CD8-positive, alpha-beta memory T cell (primary cell): ENCODE results near the gene HMCN2. TPM values are rescaled to one million over a fixed set of nuclear protein-coding genes. Genes with fewer than 3 reads are reported as not detected.

ENCODE experiments used
- CTCF ChIA-PET: fragments of 350-600 bp; sonication (Branson Sonifier 250); formaldehyde crosslinking; loops from one replicate; lab custom pipeline; 2021; ENCODE audit warnings: antibody characterized with exemption; lab: Charles Lee
- POLR2A ChIA-PET: fragments of 350-600 bp; sonication (Branson Sonifier 250); formaldehyde crosslinking; loops from one replicate; lab custom pipeline; 2021; ENCODE audit warnings: antibody characterized with exemption; lab: Charles Lee
- DNase-seq, 5 donors: peaks; one replicate each; pipeline versions ENCODE4 v3.0.0 to v3.0.0-alpha.2; 2020 to 2022; ENCODE audit warnings: mixed read lengths in 1 of 5
- H3K27ac ChIP-seq: one replicate; pipeline ENCODE4 v1.7.0; 2013; ENCODE audit warnings: low read depth, mild to moderate bottlenecking, low read length, moderate library complexity
- H3K27me3 ChIP-seq: 2 replicates; pipeline ENCODE4 v1.7.0; 2013; ENCODE audit warnings: low read length, mild to moderate bottlenecking; ENCODE audit not compliant: insufficient read depth, poor library complexity, severe bottlenecking
- H3K36me3 ChIP-seq: 2 replicates; pipeline ENCODE4 v1.7.0; 2013; ENCODE audit warnings: mild to moderate bottlenecking, low read length, moderate library complexity; ENCODE audit not compliant: insufficient read depth
- H3K4me1 ChIP-seq: 2 replicates; pipeline ENCODE4 v1.7.0; 2013; ENCODE audit warnings: mild to moderate bottlenecking, low read length, moderate library complexity; ENCODE audit not compliant: insufficient read depth
- H3K4me3 ChIP-seq: 2 replicates; pipeline ENCODE4 v1.7.0; 2013; ENCODE audit warnings: mild to moderate bottlenecking, low read length
- H3K9me3 ChIP-seq: 2 replicates; pipeline ENCODE4 v1.7.0; 2013; ENCODE audit warnings: mild to moderate bottlenecking, low read length
- H3K27ac Mint-ChIP-seq, 8 donors: one replicate each; pipeline ENCODE4 v1.8.0; 2020 to 2021; ENCODE audit warnings: mixed read lengths in 8 of 8, mild to moderate bottlenecking in 6 of 8, inconsistent platforms in 3 of 8, moderate library complexity in 3 of 8
- H3K27me3 Mint-ChIP-seq, 2 donors: one replicate each; pipeline ENCODE4 v1.8.0; 2020 to 2021; ENCODE audit warnings: mixed read lengths in 2 of 2, mild to moderate bottlenecking in 1 of 2, moderate library complexity in 1 of 2
- H3K36me3 Mint-ChIP-seq, 3 donors: one replicate each; pipeline ENCODE4 v1.8.0; 2020 to 2021; ENCODE audit warnings: mixed read lengths in 3 of 3, inconsistent platforms in 1 of 3, mild to moderate bottlenecking in 1 of 3
- H3K4me1 Mint-ChIP-seq, 3 donors: one replicate each; pipeline ENCODE4 v1.8.0; 2020 to 2021; ENCODE audit warnings: mixed read lengths in 3 of 3, inconsistent platforms in 1 of 3, mild to moderate bottlenecking in 1 of 3
- H3K4me3 Mint-ChIP-seq, 7 donors: one replicate each; pipeline ENCODE4 v1.8.0; 2020 to 2021; ENCODE audit warnings: mixed read lengths in 7 of 7, mild to moderate bottlenecking in 6 of 7, moderate library complexity in 4 of 7, inconsistent platforms in 2 of 7
- H3K9me3 Mint-ChIP-seq, 5 donors: one replicate each; pipeline ENCODE4 v1.8.0; 2020 to 2022; ENCODE audit warnings: mixed read lengths in 5 of 5, mild to moderate bottlenecking in 3 of 5, moderate library complexity in 2 of 5, inconsistent platforms in 1 of 5
- polyA plus RNA-seq: library from polyadenylated mRNA; unstranded; fragments of 300-500 nt; fragmentation: Illumina TruSeq; gene quantifications from one replicate; pipeline ENCODE4 v1.2.3, GENCODE V29; 2021
- total RNA-seq, 2 experiments: library from RNA; stranded (reverse); gene quantifications; one replicate each; pipeline ENCODE4 v1.2.3, GENCODE V29; 2021

Gene HMCN2
- total and polyA plus RNA-seq, 3 experiments from 2014 or later: not detected

DNA sequence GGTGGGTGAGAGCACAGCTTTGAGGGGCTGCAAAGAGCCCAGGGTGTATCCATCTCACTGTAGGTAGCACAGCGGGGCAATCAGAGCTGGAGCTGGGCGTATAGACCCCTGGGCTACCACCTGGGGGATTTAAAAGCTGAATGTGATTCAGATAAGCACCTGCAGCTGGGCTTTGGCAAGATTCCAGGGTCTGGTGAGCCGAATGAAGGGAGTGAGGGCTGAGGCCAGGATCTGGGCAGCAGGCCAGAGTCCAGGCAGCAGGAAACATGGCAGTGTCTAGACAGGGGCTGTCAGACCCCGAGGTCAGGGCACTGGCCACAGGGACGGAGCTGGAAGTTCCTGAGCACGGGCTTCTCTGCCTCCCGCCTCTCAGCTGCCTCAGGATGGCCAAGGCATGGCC lies 187.9 kb downstream of the HMCN2 start:
- DNase-seq: no peak
- Mint-ChIP-seq H3K4me1 (no peaks in the 10 kb centered on the region), H3K36me3 (no peaks in the 10 kb centered on the region), H3K4me3 (no peak overlapping the region), H3K9me3 (no peaks in the 10 kb centered on the region), H3K27ac (no peak overlapping the region), H3K27me3 (peaks cover 4 to 23% of the 10 kb centered on the region in 2 donors)
- ChIA-PET POLR2A (no interaction called here), CTCF (no interaction called here)
- H3K9me3 ChIP-seq: no peaks in the 10 kb centered on the region
- no peak overlapping the region for H3K27ac ChIP-seq
- no peaks in the 10 kb centered on the region for H3K27me3 ChIP-seq
- H3K36me3 ChIP-seq: no peaks in the 10 kb centered on the region
- no peaks in the 10 kb centered on the region for H3K4me1 ChIP-seq
- H3K4me3 ChIP-seq: no peak overlapping the region

DNA sequence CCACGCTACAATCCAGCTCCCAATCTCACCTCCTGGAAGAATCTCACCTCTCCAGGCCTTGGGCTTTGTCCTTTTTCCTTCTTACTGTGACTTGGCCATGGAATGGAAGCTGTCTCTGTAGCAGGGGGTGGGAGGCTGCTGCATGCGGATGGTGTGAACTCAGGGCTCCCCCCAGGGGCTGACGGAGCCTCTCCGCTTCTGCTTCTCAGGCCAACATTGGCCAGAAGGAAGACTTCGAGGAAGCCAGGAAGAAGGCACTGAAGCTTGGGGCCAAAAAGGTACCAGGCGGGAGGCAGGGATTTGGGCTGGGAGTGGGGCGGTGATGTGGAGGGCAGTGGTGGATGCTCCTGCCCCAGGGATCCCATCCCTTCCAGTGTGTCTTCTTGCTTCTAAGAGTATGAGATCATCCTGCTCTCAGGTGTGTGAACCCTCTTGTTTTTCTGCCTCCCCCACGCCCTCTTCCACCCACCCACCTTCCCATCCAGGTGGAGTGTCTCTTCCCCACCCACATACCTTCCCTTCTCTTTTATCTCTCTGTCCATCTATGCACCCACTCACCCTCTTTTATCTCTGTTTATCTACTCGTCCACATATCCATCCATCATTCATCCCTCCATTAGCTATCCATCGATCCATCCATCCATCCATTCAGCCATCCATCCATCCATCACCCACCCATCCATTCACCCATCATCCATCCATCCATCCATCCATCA lies 188.7 kb downstream of the HMCN2 start:
- Mint-ChIP-seq H3K4me1 (no peaks in the 10 kb centered on the region), H3K9me3 (no peaks in the 10 kb centered on the region), H3K27ac (no peak overlapping the region), H3K36me3 (no peaks in the 10 kb centered on the region), H3K27me3 (peaks cover 1 to 26% of the 10 kb centered on the region in 2 donors), H3K4me3 (no peak overlapping the region)
- DNase-seq: no peak
- H3K27ac ChIP-seq: no peak overlapping the region
- no peaks in the 10 kb centered on the region for H3K36me3 ChIP-seq
- no peaks in the 10 kb centered on the region for H3K4me1 ChIP-seq
- POLR2A ChIA-PET: no interaction called here
- H3K4me3 ChIP-seq: no peak overlapping the region
- H3K9me3 ChIP-seq: no peaks in the 10 kb centered on the region
- no peaks in the 10 kb centered on the region for H3K27me3 ChIP-seq
- CTCF ChIA-PET: no interaction called here

DNA sequence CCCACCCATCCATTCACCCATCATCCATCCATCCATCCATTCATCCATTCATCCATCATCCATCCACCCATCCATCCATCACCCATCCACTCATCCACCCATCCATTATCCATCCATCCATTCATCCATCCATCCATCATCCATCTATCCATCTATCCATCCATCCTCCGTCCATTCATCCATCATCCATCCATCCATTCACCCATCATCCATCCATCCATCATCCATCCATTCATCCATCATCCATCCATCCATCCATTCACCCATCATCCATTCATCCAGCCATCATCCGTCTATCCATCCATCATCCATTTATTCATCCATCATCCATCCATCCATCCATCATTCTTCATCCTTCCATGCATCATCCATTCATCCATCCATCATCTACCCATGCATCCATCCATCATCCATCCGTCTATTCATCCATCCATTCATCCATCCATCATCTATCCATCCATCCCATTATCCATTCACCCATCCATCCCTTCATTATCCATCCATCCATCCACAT lies 189.3 kb downstream of the HMCN2 start:
- ChIA-PET POLR2A (no interaction called here), CTCF (no interaction called here)
- Mint-ChIP-seq H3K4me1 (no peaks in the 10 kb centered on the region), H3K27ac (no peak overlapping the region), H3K4me3 (no peak overlapping the region), H3K36me3 (no peaks in the 10 kb centered on the region), H3K9me3 (no peaks in the 10 kb centered on the region), H3K27me3 (peaks cover 1 to 22% of the 10 kb centered on the region in 2 donors)
- H3K27ac ChIP-seq: no peak overlapping the region
- H3K4me3 ChIP-seq: no peak overlapping the region
- H3K4me1 ChIP-seq: no peaks in the 10 kb centered on the region
- H3K9me3 ChIP-seq: no peaks in the 10 kb centered on the region
- DNase-seq: no peak
- H3K27me3 ChIP-seq: no peaks in the 10 kb centered on the region
- H3K36me3 ChIP-seq: no peaks in the 10 kb centered on the region

DNA sequence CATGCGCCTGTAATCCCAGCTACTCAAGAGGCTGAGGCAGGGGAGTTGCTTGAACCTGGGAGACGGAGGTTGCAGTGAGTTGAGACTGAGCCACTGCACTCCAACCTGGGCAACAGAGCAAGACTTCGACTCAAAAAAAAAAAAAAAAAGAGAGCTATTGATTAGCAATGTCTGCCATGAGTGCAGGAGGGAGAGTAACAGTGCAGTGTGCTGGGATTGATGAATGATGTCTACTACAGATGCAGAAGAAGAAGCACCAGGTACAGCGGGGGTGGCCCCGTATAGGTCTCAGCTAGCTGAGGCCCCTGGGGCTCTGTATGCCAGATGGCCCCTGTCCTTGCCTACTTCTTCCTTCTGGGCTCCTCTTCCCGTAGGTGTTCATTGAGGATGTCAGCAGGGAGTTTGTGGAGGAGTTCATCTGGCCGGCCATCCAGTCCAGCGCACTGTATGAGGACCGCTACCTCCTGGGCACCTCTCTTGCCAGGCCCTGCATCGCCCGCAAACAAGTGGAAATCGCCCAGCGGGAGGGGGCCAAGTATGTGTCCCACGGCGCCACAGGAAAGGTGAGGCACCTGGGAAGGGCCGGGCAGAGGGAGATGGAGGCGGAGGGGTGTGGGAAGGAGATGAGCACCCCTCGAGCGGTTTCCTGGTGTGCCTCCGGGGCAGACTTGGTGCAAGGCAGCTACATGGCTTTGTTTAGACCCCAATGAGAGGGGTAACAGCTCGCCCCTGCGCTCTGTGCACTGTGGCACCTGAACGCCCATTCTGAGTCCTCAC lies 192.7 kb downstream of the HMCN2 start:
- Histone ChIP-seq H3K27me3 (peaks cover 3% of the 10 kb centered on the region), H3K27ac (no peak overlapping the region), H3K4me3 (no peak overlapping the region), H3K36me3 (no peaks in the 10 kb centered on the region), H3K9me3 (no peaks in the 10 kb centered on the region), H3K4me1 (no peaks in the 10 kb centered on the region)
- Mint-ChIP-seq H3K4me1 (no peaks in the 10 kb centered on the region), H3K9me3 (no peaks in the 10 kb centered on the region), H3K27ac (no peak overlapping the region), H3K4me3 (no peak overlapping the region), H3K27me3 (peaks cover 11 to 17% of the 10 kb centered on the region in 2 donors), H3K36me3 (no peaks in the 10 kb centered on the region)
- POLR2A ChIA-PET: no interaction called here
- CTCF ChIA-PET: interaction anchor here (3.2 kb wide), 1 partner anchor 224 kb away, joined by 27 read pairs; no protein-coding TSS in a partner anchor
- DNase-seq: no peak

DNA sequence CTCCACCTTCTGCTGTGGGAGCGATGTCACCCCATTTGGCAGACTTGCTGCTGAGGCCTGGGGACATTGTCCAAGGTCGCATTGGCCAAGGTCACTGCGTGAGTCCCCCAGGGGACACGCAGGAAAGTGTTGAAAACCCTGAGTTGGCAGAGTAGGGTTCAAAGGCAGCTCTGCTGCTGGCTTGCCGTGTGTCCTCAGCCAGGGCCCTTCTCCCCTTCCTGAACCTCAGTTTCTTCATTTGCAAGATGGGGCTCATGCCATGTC lies 193.2 kb downstream of the HMCN2 start:
- no peak overlapping the region for H3K4me3 ChIP-seq
- no peaks in the 10 kb centered on the region for H3K36me3 ChIP-seq
- no peaks in the 10 kb centered on the region for H3K9me3 ChIP-seq
- Mint-ChIP-seq H3K9me3 (no peaks in the 10 kb centered on the region), H3K4me3 (no peak overlapping the region), H3K27ac (no peak overlapping the region), H3K4me1 (no peaks in the 10 kb centered on the region), H3K27me3 (peaks cover 12 to 17% of the 10 kb centered on the region in 2 donors), H3K36me3 (no peaks in the 10 kb centered on the region)
- H3K27ac ChIP-seq: no peak overlapping the region
- no peak for DNase-seq
- H3K4me1 ChIP-seq: no peaks in the 10 kb centered on the region
- H3K27me3 ChIP-seq: peaks cover 3% of the 10 kb centered on the region
- ChIA-PET POLR2A (no interaction called here), CTCF (interaction anchor here (3.2 kb wide), 1 partner anchor 223 kb away, joined by 27 read pairs; no protein-coding TSS in a partner anchor)

DNA sequence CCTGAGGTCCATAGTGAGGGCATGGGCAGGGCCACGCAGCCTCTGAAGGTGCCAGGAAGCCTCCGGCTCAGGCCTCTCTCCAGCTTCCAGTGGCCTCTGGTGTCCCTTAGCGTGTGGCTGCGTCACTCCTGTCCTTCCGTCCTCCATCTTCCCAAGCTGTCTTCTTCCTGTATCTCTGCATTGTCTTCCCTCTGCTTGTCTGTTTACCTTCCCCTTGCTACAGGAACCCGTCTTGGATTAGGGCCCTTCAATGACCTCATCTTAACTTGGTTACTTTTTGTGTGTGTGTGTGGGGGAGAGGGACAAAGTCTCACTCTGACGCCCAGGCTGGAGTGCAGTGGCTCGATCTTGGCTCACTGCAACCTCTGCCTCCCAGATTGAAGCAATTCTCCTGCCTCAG lies 193.6 kb downstream of the HMCN2 start:
- H3K27ac ChIP-seq: no peak overlapping the region
- H3K36me3 ChIP-seq: no peaks in the 10 kb centered on the region
- Mint-ChIP-seq H3K9me3 (no peaks in the 10 kb centered on the region), H3K27ac (no peak overlapping the region), H3K27me3 (peaks cover 13 to 17% of the 10 kb centered on the region in 2 donors), H3K4me3 (no peak overlapping the region), H3K36me3 (no peaks in the 10 kb centered on the region), H3K4me1 (no peaks in the 10 kb centered on the region)
- peaks cover 3% of the 10 kb centered on the region for H3K27me3 ChIP-seq
- ChIA-PET CTCF (interaction anchor here (1.7 to 3.2 kb wide), 2 partner anchors 223 to 225 kb away, joined by 8 to 27 read pairs; no protein-coding TSS in a partner anchor), POLR2A (no interaction called here)
- no peaks in the 10 kb centered on the region for H3K4me1 ChIP-seq
- no peak overlapping the region for H3K4me3 ChIP-seq
- DNase-seq: no peak
- no peaks in the 10 kb centered on the region for H3K9me3 ChIP-seq

DNA sequence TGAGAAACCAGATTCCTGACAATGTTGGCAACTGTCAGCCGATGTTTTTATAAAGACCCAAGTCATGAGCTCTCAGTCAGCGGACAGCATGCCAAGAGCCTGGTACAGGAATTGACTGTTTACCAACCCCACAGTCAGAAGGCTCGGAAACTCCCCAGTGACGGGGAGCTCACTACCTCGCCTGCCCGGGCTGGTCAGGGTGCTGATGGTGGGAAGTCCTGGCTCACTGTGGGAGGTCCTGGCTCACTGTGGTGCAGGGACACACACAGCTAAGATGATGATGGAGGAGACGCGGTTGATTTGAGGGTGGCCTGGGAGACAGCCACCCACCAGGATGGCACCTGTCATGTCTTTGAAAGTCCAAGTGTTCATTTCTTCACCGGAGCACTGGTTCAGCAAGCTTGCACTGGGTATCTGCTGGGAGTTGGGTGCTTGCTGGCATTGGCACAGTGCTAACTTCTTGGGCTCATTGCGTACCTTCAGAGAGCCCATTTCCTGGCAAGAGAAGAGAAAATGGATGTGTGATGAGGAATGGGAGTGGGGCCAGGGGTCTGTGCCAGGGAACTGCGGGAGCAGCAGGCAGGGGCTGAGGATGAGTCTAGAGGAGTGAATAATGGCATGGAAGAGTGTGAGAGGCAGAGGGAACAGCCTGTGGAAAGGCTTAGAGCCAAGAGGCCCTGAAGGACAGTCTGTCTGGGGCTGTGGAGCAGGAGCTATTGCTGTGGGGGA lies 194.5 kb downstream of the HMCN2 start:
- Histone ChIP-seq H3K27ac (no peak overlapping the region), H3K36me3 (no peaks in the 10 kb centered on the region), H3K27me3 (peaks cover 3% of the 10 kb centered on the region), H3K4me1 (no peaks in the 10 kb centered on the region), H3K4me3 (no peak overlapping the region), H3K9me3 (no peaks in the 10 kb centered on the region)
- POLR2A ChIA-PET: no interaction called here
- no peak for DNase-seq
- Mint-ChIP-seq H3K27me3 (peaks cover 13 to 20% of the 10 kb centered on the region in 2 donors), H3K4me1 (no peaks in the 10 kb centered on the region), H3K36me3 (no peaks in the 10 kb centered on the region), H3K4me3 (no peak overlapping the region), H3K9me3 (no peaks in the 10 kb centered on the region), H3K27ac (peak overlapping the region in 1 of 8 donors; percentile 31)
- CTCF ChIA-PET: interaction anchor here (0.6 to 3.2 kb wide), 12 partner anchors 10 to 404 kb away, joined by 3 to 27 read pairs (median 4); partner anchors contain the start of gene EXOSC2
